Ovary (tissue), 9 donors: ENCODE results near the gene UBR3. TPM values are rescaled to one million over a fixed set of nuclear protein-coding genes. Genes with fewer than 3 reads are reported as not detected.

Experiments
- DNase-seq, 5 donors: peaks; one replicate each; pipeline ENCODE4 v3.0.0-alpha.2; 2019 to 2020
- H3K27ac ChIP-seq, 2 donors: fragments of 200-600 bp; one replicate each; pipeline versions ENCODE4 v1.5.1 to v1.8.0; 2019 to 2022
- H3K27me3 ChIP-seq: fragments of 200-600 bp; one replicate; pipeline ENCODE4 v1.8.0; 2022
- H3K36me3 ChIP-seq: fragments of 200-600 bp; sonication (generic); one replicate; pipeline ENCODE4 v1.5.1; 2019
- H3K4me1 ChIP-seq: one replicate; pipeline ENCODE4 v1.8.1; 2013; ENCODE audit warnings: mild to moderate bottlenecking, moderate library complexity; ENCODE audit not compliant: insufficient read depth
- H3K4me3 ChIP-seq: fragments of 200-600 bp; sonication (generic); one replicate; pipeline ENCODE4 v1.5.1; 2017
- H3K9me3 ChIP-seq, 2 donors: fragments of 200-600 bp in 1 of 2; sonication (generic) in 1 of 2; one replicate each; pipeline versions ENCODE4 v1.5.1 to v1.8.1; 2013 to 2019; ENCODE audit warnings: mild to moderate bottlenecking in 1 of 2, moderate library complexity in 1 of 2
- CTCF ChIP-seq, 3 donors: fragments of 450-650 bp in 2 of 3; fragments of 200-600 bp in 1 of 3; IDR thresholded peaks; one replicate each; pipeline versions ENCODE4 v1.5.1 to v1.8.0; 2016 to 2022; ENCODE audit warnings: antibody characterized with exemption in 3 of 3, mild to moderate bottlenecking in 1 of 3
- EP300 ChIP-seq: sonication (generic); formaldehyde crosslinking; IDR thresholded peaks from one replicate; pipeline ENCODE4 v1.6.1; 2017; ENCODE audit warnings: antibody characterized with exemption
- POLR2A ChIP-seq: fragments of 450-650 bp; IDR thresholded peaks from one replicate; pipeline ENCODE4 v1.6.1; 2017; ENCODE audit warnings: antibody characterized with exemption, mild to moderate bottlenecking, moderate library complexity
- WGBS, 3 donors: extraction: QIAGEN DNeasy Blood & Tissue Kit in 1 of 3; methylation state at CpG; one replicate each; pipeline versions ENCODE4 v1.1.5 to v1.1.7; 2013 to 2017; 5-methylcytosine and 5-hydroxymethylcytosine counted together
- intact Hi-C, 4 donors: fragments of 100-400 bp; cut with DNase I; formaldehyde crosslinking; loops; one replicate each; pipeline versions ENCODE4 v1.11.0 to v1.15.1; 2022 to 2023
- polyA plus RNA-seq, 2 donors: library from polyadenylated mRNA; stranded (reverse); fragments of 200-250 nt in 1 of 2; fragments of 350-450 nt in 1 of 2; fragmentation: Illumina TruSeq in 1 of 2; extraction: RNeasy Lipid Tissue Mini Kit (QIAGEN cat#74804) in 1 of 2; gene quantifications; one replicate each; pipeline ENCODE4 v1.2.3, GENCODE V29; 2013 to 2014
- total RNA-seq, 7 donors: library from RNA; depleted of rRNA in 2 of 7; stranded (reverse); fragments of >200 nt in 2 of 7; fragmentation: NEBNext Ultra II Directional in 3 of 7; extraction: Animal tissue kit (Norgen Biotek cat#: 25700) in 3 of 7; gene quantifications; one replicate each; pipeline versions ENCODE4 v1.1.0 to v1.2.4, GENCODE V29; 2016 to 2023
- donor health status: DM: no; HTN: no; CAD: no; lungs with moderate emphysema.
- donor health status: DM: no; HTN: no; CAD: no.
- donor health status: Bipolar disorder and iron deficiency.
- donor health status: DM: yes; HTN: yes; CAD: no.
- donor health status: DM: no; HTN: no; CAD: no.
- donor health status: DM: yes; HTN: yes; CAD: no.

UBR3 gene
- total and polyA plus RNA-seq, 9 donors, result 13.6 to 63.4 (median 45.1) TPM

GRCh38 chr2:169979025-169979424 is 151.8 kb downstream of the UBR3 start:
- no peaks in the 10 kb centered on the region for H3K4me1 ChIP-seq
- no peak for DNase-seq
- no peaks in the 10 kb centered on the region for H3K27me3 ChIP-seq
- no peak overlapping the region for H3K4me3 ChIP-seq
- intact Hi-C loops, result no loop called here
- no peak overlapping the region for H3K27ac ChIP-seq
- 78 to 100% (median 95%) methylated on average over 2 of the region's 2 CpGs for WGBS, 3 donors
- H3K36me3 ChIP-seq, result no peaks in the 10 kb centered on the region
- H3K9me3 ChIP-seq, result no peaks in the 10 kb centered on the region
- TF ChIP-seq EP300 (no peak), CTCF (IDR thresholded peaks at IDR 0.05) (no peak), POLR2A (no peak)

- Histone ChIP-seq H3K27ac (no peak overlapping the region), H3K27me3 (no peaks in the 10 kb centered on the region), H3K36me3 (no peaks in the 10 kb centered on the region), H3K9me3 (no peaks in the 10 kb centered on the region), H3K4me3 (no peak overlapping the region), H3K4me1 (no peaks in the 10 kb centered on the region)
- intact Hi-C loops, result no loop called here
- TF ChIP-seq POLR2A (no peak), EP300 (no peak), CTCF (IDR thresholded peaks at IDR 0.05) (no peak)
- DNase-seq, result no peak
- WGBS, 3 donors, result 84 to 88% (median 86%) methylated on average over 4 of the region's 4 CpGs
These were observed 152.7 kb downstream of the UBR3 start for GRCh38 chr2:169980001-169980400.

GRCh38 chr2:169980643-169981042 is 153.4 kb downstream of the UBR3 start:
- TF ChIP-seq POLR2A, result no peak
- no peak for TF ChIP-seq CTCF (IDR thresholded peaks at IDR 0.05)
- TF ChIP-seq EP300, result no peak
- no peaks in the 10 kb centered on the region for H3K27me3 ChIP-seq
- intact Hi-C loops, result no loop called here
- 90 to 95% (median 91%) methylated on average over 2 of the region's 2 CpGs for WGBS, 3 donors
- H3K9me3 ChIP-seq, result no peaks in the 10 kb centered on the region
- H3K4me3 ChIP-seq, result no peak overlapping the region
- H3K36me3 ChIP-seq, result no peaks in the 10 kb centered on the region
- DNase-seq, result no peak
- H3K27ac ChIP-seq, result no peak overlapping the region
- no peaks in the 10 kb centered on the region for H3K4me1 ChIP-seq

GRCh38 chr2:169982929-169983328 is 155.7 kb downstream of the UBR3 start:
- DNase-seq, result no peak
- H3K9me3 ChIP-seq, result no peaks in the 10 kb centered on the region
- no peaks in the 10 kb centered on the region for H3K27me3 ChIP-seq
- H3K36me3 ChIP-seq, result no peaks in the 10 kb centered on the region
- H3K27ac ChIP-seq, result no peak overlapping the region
- intact Hi-C loops, result no loop called here
- H3K4me3 ChIP-seq, result no peak overlapping the region
- H3K4me1 ChIP-seq, result no peaks in the 10 kb centered on the region
- 0% methylated on average over 1 of the region's 1 CpG for WGBS, 3 donors
- TF ChIP-seq POLR2A, result no peak
- no peak for TF ChIP-seq EP300
- TF ChIP-seq CTCF (IDR thresholded peaks at IDR 0.05), result no peak

GRCh38 chr2:169983506-169983905 is 156.3 kb downstream of the UBR3 start:
- 98 to 100% (median 98%) methylated on average over 3 of the region's 3 CpGs for WGBS, 3 donors
- Histone ChIP-seq H3K9me3 (no peaks in the 10 kb centered on the region), H3K27me3 (no peaks in the 10 kb centered on the region), H3K4me3 (no peak overlapping the region), H3K27ac (no peak overlapping the region), H3K4me1 (no peaks in the 10 kb centered on the region), H3K36me3 (no peaks in the 10 kb centered on the region)
- no peak for TF ChIP-seq POLR2A
- TF ChIP-seq CTCF (IDR thresholded peaks at IDR 0.05), result no peak
- no peak for TF ChIP-seq EP300
- intact Hi-C loops, result no loop called here
- no peak for DNase-seq
